OCI-LY1 (cell line): ENCODE results near the gene DEAF1.

Source experiments
- H2AFZ ChIP-seq: fragments of 200-600 bp; sonication (generic), shearing (Covaris generic); 2 replicates; pipeline ENCODE4 v1.6.0; 2014; ENCODE audit warnings: antibody characterized with exemption, mild to moderate bottlenecking, low read length
- H3F3A ChIP-seq: fragments of 200-600 bp; sonication (generic), shearing (Covaris generic); 2 replicates; pipeline ENCODE4 v1.6.0; 2014; ENCODE audit warnings: mild to moderate bottlenecking, antibody characterized with exemption, low read length, moderate library complexity; ENCODE audit not compliant: insufficient read depth
- H3K27ac ChIP-seq: fragments of 200-600 bp; sonication (generic); 2 replicates; pipeline ENCODE4 v1.5.1; 2014; ENCODE audit warnings: low read length, mixed run types, mild to moderate bottlenecking, low read depth; ENCODE audit not compliant: poor library complexity, severe bottlenecking
- H3K27me3 ChIP-seq: fragments of 200-600 bp; sonication (generic); 2 replicates; pipeline ENCODE4 v1.6.0; 2014; ENCODE audit warnings: antibody characterized with exemption, mild to moderate bottlenecking, low read length, moderate library complexity; ENCODE audit not compliant: insufficient read depth
- H3K36me3 ChIP-seq: fragments of 200-600 bp; sonication (generic); 2 replicates; pipeline ENCODE4 v1.6.1; 2014; ENCODE audit warnings: mild to moderate bottlenecking, antibody characterized with exemption, low read length, moderate library complexity, mixed read lengths; ENCODE audit not compliant: insufficient read depth
- H3K4me1 ChIP-seq: fragments of 200-600 bp; sonication (generic); 2 replicates; pipeline ENCODE4 v1.5.1; 2014; ENCODE audit warnings: mild to moderate bottlenecking, low read length, moderate library complexity; ENCODE audit not compliant: insufficient read depth, severe bottlenecking
- H3K4me2 ChIP-seq: fragments of 200-600 bp; sonication (generic), shearing (Covaris generic); 2 replicates; pipeline ENCODE4 v1.6.1; 2014; ENCODE audit warnings: low read length
- H3K4me3 ChIP-seq: fragments of 200-600 bp; sonication (generic); 2 replicates; pipeline ENCODE4 v1.5.1; 2014; ENCODE audit warnings: low read length, low read depth, mild to moderate bottlenecking, mixed read lengths; ENCODE audit not compliant: poor library complexity, severe bottlenecking
- H3K79me2 ChIP-seq: fragments of 200-600 bp; shearing (Covaris generic); 2 replicates; pipeline ENCODE4 v1.6.1; 2016; ENCODE audit warnings: mixed run types, low read length, mixed read lengths; ENCODE audit not compliant: insufficient read depth
- H3K9ac ChIP-seq: fragments of 200-600 bp; sonication (generic), shearing (Covaris generic); 2 replicates; pipeline ENCODE4 v1.6.1; 2014; ENCODE audit warnings: mild to moderate bottlenecking, low read length, mixed read lengths
- H3K9me2 ChIP-seq: fragments of 200-600 bp; sonication (generic), shearing (Covaris generic); 2 replicates; pipeline ENCODE4 v1.6.1; 2014; ENCODE audit warnings: low read depth, mild to moderate bottlenecking, low read length, mixed read lengths
- H3K9me3 ChIP-seq: fragments of 200-600 bp; shearing (Covaris generic); 2 replicates; pipeline ENCODE4 v1.6.1; 2014; ENCODE audit warnings: low read length, mixed read lengths
- H4K20me1 ChIP-seq: fragments of 200-600 bp; sonication (generic), shearing (Covaris generic); 2 replicates; pipeline ENCODE4 v1.6.0; 2016; ENCODE audit warnings: mild to moderate bottlenecking, low read length; ENCODE audit not compliant: insufficient read depth
- EZH2 ChIP-seq: fragments of 200-600 bp; sonication (generic), shearing (Covaris generic); IDR thresholded peaks from 2 replicates; pipeline ENCODE4 v1.8.0; 2017; ENCODE audit warnings: borderline replicate concordance, mixed run types, mild to moderate bottlenecking, antibody characterized with exemption, low read length, moderate library complexity, mixed read lengths
- TF ChIP-seq, protein P1 (sequence below): fragments of 200-600 bp; sonication (generic), shearing (Covaris generic); IDR thresholded peaks from 2 replicates; pipeline ENCODE4 v1.5.1; 2017; ENCODE audit warnings: mild to moderate bottlenecking, antibody characterized with exemption, low read length, moderate library complexity, mixed read lengths

Gene DEAF1

DNA sequence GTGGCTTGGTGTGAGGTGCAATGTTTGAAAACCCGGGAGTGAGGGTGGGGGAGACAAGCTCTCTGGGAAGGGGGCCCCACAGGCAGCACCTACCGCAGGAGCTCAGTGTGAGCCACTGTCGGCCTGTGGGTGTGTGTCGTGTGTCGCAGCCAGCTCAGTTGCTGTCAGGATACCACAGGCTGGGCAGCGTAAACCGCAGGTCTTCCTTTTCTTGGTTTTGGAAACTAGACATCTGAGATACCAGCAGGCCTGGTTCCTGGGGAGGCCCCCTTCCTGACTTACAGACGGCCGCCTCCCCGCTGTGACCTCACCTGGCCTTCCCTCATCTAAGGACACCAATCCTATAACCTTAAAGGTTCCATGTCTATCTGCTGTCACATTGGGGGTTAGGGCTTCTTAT, 98.6 kb downstream of the DEAF1 start:
- Histone ChIP-seq H3K9me3 (no peaks in the 10 kb centered on the region), H3K4me2 (no peak overlapping the region), H3K27me3 (no peaks in the 10 kb centered on the region), H3F3A (no peaks in the 10 kb centered on the region), H3K4me3 (no peak overlapping the region), H3K27ac (no peak overlapping the region), H3K9me2 (no peaks in the 10 kb centered on the region), H2AFZ (no peak overlapping the region), H3K9ac (no peak overlapping the region), H3K79me2 (no peaks in the 10 kb centered on the region), H3K36me3 (peaks cover 85% of the 10 kb centered on the region), H3K4me1 (no peaks in the 10 kb centered on the region), H4K20me1 (no peaks in the 10 kb centered on the region)
- no peak for TF ChIP-seq EZH2
- TF ChIP-seq, protein P1, sequence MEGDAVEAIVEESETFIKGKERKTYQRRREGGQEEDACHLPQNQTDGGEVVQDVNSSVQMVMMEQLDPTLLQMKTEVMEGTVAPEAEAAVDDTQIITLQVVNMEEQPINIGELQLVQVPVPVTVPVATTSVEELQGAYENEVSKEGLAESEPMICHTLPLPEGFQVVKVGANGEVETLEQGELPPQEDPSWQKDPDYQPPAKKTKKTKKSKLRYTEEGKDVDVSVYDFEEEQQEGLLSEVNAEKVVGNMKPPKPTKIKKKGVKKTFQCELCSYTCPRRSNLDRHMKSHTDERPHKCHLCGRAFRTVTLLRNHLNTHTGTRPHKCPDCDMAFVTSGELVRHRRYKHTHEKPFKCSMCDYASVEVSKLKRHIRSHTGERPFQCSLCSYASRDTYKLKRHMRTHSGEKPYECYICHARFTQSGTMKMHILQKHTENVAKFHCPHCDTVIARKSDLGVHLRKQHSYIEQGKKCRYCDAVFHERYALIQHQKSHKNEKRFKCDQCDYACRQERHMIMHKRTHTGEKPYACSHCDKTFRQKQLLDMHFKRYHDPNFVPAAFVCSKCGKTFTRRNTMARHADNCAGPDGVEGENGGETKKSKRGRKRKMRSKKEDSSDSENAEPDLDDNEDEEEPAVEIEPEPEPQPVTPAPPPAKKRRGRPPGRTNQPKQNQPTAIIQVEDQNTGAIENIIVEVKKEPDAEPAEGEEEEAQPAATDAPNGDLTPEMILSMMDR: no peak

DNA sequence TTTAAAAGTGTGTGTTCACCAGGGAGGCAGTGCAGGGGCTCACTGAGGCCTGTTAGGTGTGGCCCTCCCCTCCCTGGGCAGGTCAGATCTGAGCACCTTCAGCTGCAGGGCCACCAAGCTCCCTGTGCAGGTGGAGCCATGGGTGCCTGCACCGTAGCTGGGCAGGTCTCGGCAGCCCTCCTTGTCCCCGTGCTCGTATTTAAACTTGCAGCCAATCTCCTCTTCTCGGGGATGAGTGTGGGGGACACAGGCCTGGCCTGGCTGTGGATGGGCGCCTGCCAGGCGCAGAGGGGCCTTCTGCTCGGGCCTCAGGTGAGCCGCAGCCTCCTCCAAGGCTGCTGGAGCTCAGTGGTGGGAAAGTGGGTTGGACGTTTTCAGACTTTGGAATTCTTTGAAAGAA, 99.6 kb downstream of the DEAF1 start:
- H3K9ac ChIP-seq: no peak overlapping the region
- no peaks in the 10 kb centered on the region for H3F3A ChIP-seq
- no peaks in the 10 kb centered on the region for H4K20me1 ChIP-seq
- no peak overlapping the region for H3K4me2 ChIP-seq
- H2AFZ ChIP-seq: no peak overlapping the region
- H3K27ac ChIP-seq: no peak overlapping the region
- H3K4me3 ChIP-seq: no peak overlapping the region
- peaks cover 88% of the 10 kb centered on the region for H3K36me3 ChIP-seq
- no peaks in the 10 kb centered on the region for H3K9me2 ChIP-seq
- no peaks in the 10 kb centered on the region for H3K79me2 ChIP-seq
- H3K27me3 ChIP-seq: no peaks in the 10 kb centered on the region
- no peaks in the 10 kb centered on the region for H3K4me1 ChIP-seq
- no peaks in the 10 kb centered on the region for H3K9me3 ChIP-seq
- TF ChIP-seq, protein P1: no peak
- TF ChIP-seq EZH2: no peak
